ENCODE data around the gene FES.
"Not testable (repeated sequence)": the region's sequence is repeated elsewhere in the genome, so short reads cannot be mapped to it uniquely, and the experiment has no call there.

The FES gene

GRCh38 chr15:90883976-90884718 is at the start of gene FES:
Gene FES (plus strand): TSS chr15:90884504. CDS start chr15:90885046, 542 bp downstream.
- DNase-seq (ENCODE audit: low read depth): no peak

- no peak for DNase-seq (ENCODE audit: low read depth)
Observed at GRCh38 chr15:90834626-90835025, 49.7 kb upstream of the FES start.

DNA sequence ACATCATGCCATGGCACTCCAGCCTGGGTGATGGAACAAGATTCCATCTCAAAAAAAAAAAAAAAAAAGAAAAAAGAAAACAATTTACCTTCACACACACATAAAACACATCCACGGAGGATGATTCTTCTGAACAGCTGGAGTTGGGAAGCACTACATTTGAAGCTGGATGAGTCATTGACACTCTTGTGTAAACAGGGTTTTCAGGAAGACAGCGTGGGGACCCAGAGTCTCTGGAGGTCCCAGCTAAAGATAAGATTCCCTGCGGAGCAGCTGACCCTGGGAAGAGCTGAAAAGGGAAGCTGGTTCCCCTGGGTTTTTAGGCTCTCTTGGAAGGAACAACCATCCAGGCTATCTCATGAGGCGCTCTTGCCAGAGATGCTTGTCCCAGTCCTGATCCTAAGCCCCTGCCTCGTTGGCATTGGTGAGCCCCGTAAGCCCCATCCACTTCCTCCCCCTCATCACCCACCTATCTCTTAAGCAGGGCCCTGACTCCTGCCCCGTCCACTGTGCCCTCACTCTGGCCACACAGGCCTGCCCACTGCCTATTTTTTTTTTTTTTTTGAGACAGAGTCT is 47.9 kb upstream of the FES start:
- DNase-seq (ENCODE audit: low read depth): peak; percentile 19

GRCh38 chr15:90837094-90837493 is 47.2 kb upstream of the FES start:
- DNase-seq (ENCODE audit: low read depth): no peak

- DNase-seq (ENCODE audit: low read depth): no peak
Observed at GRCh38 chr15:90838139-90838538, 46.2 kb upstream of the FES start.

DNA sequence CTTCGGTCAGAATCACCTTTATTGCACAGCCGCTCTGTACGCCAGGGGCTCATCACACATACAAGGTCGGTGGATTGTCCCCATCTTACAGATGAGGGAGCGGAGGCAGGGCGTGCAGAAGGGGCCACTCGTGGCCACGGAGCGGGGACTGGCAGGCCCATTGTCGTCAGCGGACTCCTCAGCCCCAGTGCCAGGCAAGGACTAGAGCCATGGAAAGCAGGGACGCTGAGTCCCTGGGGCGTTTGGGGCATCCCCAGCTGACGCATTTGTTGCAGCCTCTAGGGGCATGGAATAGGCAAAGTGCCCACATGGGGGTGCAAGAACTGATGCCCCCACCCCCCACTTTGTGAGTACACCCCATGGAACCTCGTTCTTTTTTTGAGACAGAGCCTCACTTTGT is 45.8 kb upstream of the FES start:
- no peak for DNase-seq (ENCODE audit: low read depth)

GRCh38 chr15:90839187-90840071 is 44.9 kb upstream of the FES start:
- DNase-seq (ENCODE audit: low read depth): no peak

GRCh38 chr15:90840157-90840855 is 44.0 kb upstream of the FES start:
- DNase-seq (ENCODE audit: low read depth): no peak

- DNase-seq (ENCODE audit: low read depth): no peak
Observed at GRCh38 chr15:90840954-90841353, 43.4 kb upstream of the FES start.

- no peak for DNase-seq (ENCODE audit: low read depth)
Observed at GRCh38 chr15:90844696-90845095, 39.6 kb upstream of the FES start.

GRCh38 chr15:90845201-90845949 is 38.9 kb upstream of the FES start:
- DNase-seq (ENCODE audit: low read depth): peak; percentile 85

DNA sequence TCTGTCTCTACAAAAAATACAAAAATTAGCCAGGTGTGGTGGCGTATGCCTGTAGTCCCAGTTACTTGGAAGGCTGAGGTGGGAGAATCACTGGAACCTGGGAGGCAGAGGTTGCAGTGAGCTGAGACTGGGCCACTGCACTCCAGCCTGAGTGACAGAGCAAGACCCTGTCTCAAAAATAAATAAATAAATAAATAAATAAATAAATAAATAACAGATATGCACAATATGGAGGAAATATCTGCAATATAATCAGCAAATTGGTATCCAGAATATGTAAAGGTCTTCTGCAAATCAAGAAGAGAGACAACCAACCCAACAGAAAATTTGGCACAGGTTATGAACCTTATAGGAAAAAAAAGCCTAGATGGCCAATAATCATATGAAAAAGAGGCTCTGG is 34.9 kb upstream of the FES start:
- not testable (repeated sequence) for DNase-seq (ENCODE audit: low read depth)

GRCh38 chr15:90851114-90851513 is 33.2 kb upstream of the FES start:
- no peak for DNase-seq (ENCODE audit: low read depth)

DNA sequence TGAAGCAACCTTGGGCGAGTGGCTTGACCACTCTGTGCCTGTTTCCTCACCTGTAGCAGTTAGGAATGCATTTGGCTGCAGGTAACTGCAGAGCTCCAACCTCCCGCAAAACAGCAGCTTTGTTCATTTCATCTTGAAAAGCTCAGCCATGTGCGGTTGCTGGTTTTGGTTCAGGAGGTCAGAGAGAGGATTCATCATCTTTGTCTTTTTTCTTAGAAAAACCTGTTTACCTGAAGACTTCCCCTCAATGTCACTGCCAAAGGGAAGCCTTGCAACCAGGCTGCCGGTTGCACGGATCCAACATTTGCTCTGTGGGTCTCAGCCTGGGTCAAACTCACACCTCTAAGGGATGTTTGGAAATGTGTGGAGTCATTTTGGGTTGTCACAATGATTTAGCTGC is 32.4 kb upstream of the FES start:
- no peak for DNase-seq (ENCODE audit: low read depth)

GRCh38 chr15:90855139-90855538 is 29.2 kb upstream of the FES start:
- no peak for DNase-seq (ENCODE audit: low read depth)

DNA sequence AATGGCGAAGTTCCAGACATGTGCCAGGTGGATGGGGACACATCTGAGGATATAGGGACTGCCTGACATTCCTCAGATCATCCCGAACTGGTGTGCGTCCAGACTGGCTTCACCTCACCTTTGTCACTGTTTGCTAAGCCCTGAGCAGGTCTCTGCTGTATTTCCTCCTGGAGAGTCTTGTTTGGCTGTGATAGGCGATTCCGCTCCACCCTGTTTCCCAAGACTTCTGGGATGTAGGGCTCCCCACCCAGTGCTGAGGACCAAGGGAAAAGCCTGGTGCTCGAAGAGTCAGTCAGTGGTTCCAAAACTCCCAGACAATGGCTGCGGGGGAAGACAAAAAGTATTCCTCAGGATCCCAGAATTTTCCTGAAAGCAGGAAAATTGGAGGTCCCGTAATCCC is 27.0 kb upstream of the FES start:
- DNase-seq (ENCODE audit: low read depth): no peak

GRCh38 chr15:90857883-90858443 is 26.3 kb upstream of the FES start:
- no peak for DNase-seq (ENCODE audit: low read depth)

GRCh38 chr15:90859234-90860131 is 24.8 kb upstream of the FES start:
- no peak for DNase-seq (ENCODE audit: low read depth)

- DNase-seq (ENCODE audit: low read depth): no peak
Observed at GRCh38 chr15:90860450-90860849, 23.9 kb upstream of the FES start.

All from stromal cell of bone marrow (primary cell).